Stimulated activated CD8-positive, alpha-beta memory T cell treated with anti-CD3 and anti-CD28 coated beads, Interleukin-4, amount 100 ng/mL, for 24 hours (primary cell): ENCODE results near the gene ARID5B.
"Not testable (repeated sequence)": the region's sequence is repeated elsewhere in the genome, so short reads cannot be mapped to it uniquely, and the experiment has no call there.

Experiments
- DNase-seq: peaks from one replicate; pipeline ENCODE4 v3.0.0-alpha.2; 2020; ENCODE audit warnings: low read depth

ARID5B gene

GRCh38 chr10:61900829-61901792 is at the start of gene ARID5B:
Gene ARID5B, plus strand, starts transcription at chr10:61901699. Its CDS starts 11 bp downstream, at chr10:61901710.
- DNase-seq, result no peak

- DNase-seq, result no peak
These were observed 49.2 kb upstream of the ARID5B start for GRCh38 chr10:61852261-61852660.

- DNase-seq, result no peak
These were observed 45.7 kb upstream of the ARID5B start for GRCh38 chr10:61855771-61856170.

- no peak for DNase-seq
These were observed 43.8 kb upstream of the ARID5B start for GRCh38 chr10:61857746-61858145.

- no peak for DNase-seq
These were observed 41.7 kb upstream of the ARID5B start for GRCh38 chr10:61859786-61860185.

- no peak for DNase-seq
These were observed 40.3 kb upstream of the ARID5B start for GRCh38 chr10:61860964-61861758.

GRCh38 chr10:61863981-61864380 is 37.5 kb upstream of the ARID5B start:
- DNase-seq, result no peak

- no peak for DNase-seq
These were observed 34.7 kb upstream of the ARID5B start for GRCh38 chr10:61866700-61867368.

- DNase-seq, result not testable (repeated sequence)
These were observed 34.1 kb upstream of the ARID5B start for GRCh38 chr10:61867374-61867773.

- peak; percentile 50 for DNase-seq
These were observed 33.7 kb upstream of the ARID5B start for GRCh38 chr10:61867817-61868216.

- no peak for DNase-seq
These were observed 32.3 kb upstream of the ARID5B start for GRCh38 chr10:61869041-61869675.

- DNase-seq, result no peak
These were observed 31.5 kb upstream of the ARID5B start for GRCh38 chr10:61869774-61870525.

- no peak for DNase-seq
These were observed 31.0 kb upstream of the ARID5B start for GRCh38 chr10:61870526-61870895.

- DNase-seq, result no peak
These were observed 30.0 kb upstream of the ARID5B start for GRCh38 chr10:61871487-61871886.

- no peak for DNase-seq
These were observed 23.4 kb upstream of the ARID5B start for GRCh38 chr10:61877887-61878739.

GRCh38 chr10:61878740-61879068 is 22.8 kb upstream of the ARID5B start:
- DNase-seq, result no peak

- peak; percentile 56 for DNase-seq
These were observed 18.7 kb upstream of the ARID5B start for GRCh38 chr10:61882621-61883370.

- DNase-seq, result no peak
These were observed 18.0 kb upstream of the ARID5B start for GRCh38 chr10:61883371-61884025.

GRCh38 chr10:61887772-61888171 is 13.7 kb upstream of the ARID5B start:
- no peak for DNase-seq
